KOPT-K1 (cell line): ENCODE measurements around the gene BLVRB.

ENCODE experiments used
- H3K27ac ChIP-seq: fragments of 200-600 bp; sonication (generic); 2 replicates; pipeline ENCODE4 v1.5.1; 2016; ENCODE audit warnings: antibody characterized with exemption, mild to moderate bottlenecking, low read depth, low read length; ENCODE audit not compliant: poor library complexity, severe bottlenecking
- H3K36me3 ChIP-seq: fragments of 200-600 bp; sonication (generic); 2 replicates; pipeline ENCODE4 v1.5.1; 2017; ENCODE audit warnings: antibody characterized with exemption, mild to moderate bottlenecking, low read length, moderate library complexity; ENCODE audit not compliant: insufficient read depth
- H3K9me3 ChIP-seq: fragments of 200-600 bp; sonication (generic); 2 replicates; pipeline ENCODE4 v1.5.1; 2017; ENCODE audit warnings: antibody characterized with exemption, low read length, mild to moderate bottlenecking; ENCODE audit not compliant: insufficient read depth, poor library complexity, severe bottlenecking

The BLVRB gene

GRCh38 chr19:40465557-40466218 is at the start of gene BLVRB:
Gene BLVRB, minus strand, starts transcription at chr19:40465745. Its CDS starts 57 bp downstream, at chr19:40465688.
- H3K9me3 ChIP-seq = no peaks in the 10 kb centered on the region
- H3K27ac ChIP-seq = peak within 1 kb of the TSS; percentile 26
- H3K36me3 ChIP-seq = no peaks in the 10 kb centered on the region

GRCh38 chr19:40513741-40514315 is 48.3 kb upstream of the BLVRB start:
- Histone ChIP-seq H3K9me3 (no peaks in the 10 kb centered on the region), H3K36me3 (no peaks in the 10 kb centered on the region), H3K27ac (no peak overlapping the region)

GRCh38 chr19:40513345-40513678 is 47.8 kb upstream of the BLVRB start:
- Histone ChIP-seq H3K36me3 (no peaks in the 10 kb centered on the region), H3K27ac (no peak overlapping the region), H3K9me3 (no peaks in the 10 kb centered on the region)

- Histone ChIP-seq H3K27ac (no peak overlapping the region), H3K36me3 (no peaks in the 10 kb centered on the region), H3K9me3 (no peaks in the 10 kb centered on the region)
Measured at GRCh38 chr19:40512473-40513344, 47.2 kb upstream of the BLVRB start.

- H3K36me3 ChIP-seq = no peaks in the 10 kb centered on the region
- no peak overlapping the region for H3K27ac ChIP-seq
- no peaks in the 10 kb centered on the region for H3K9me3 ChIP-seq
Measured at GRCh38 chr19:40512110-40512472, 46.5 kb upstream of the BLVRB start.

GRCh38 chr19:40511487-40511886 is 45.9 kb upstream of the BLVRB start:
- no peaks in the 10 kb centered on the region for H3K36me3 ChIP-seq
- no peak overlapping the region for H3K27ac ChIP-seq
- no peaks in the 10 kb centered on the region for H3K9me3 ChIP-seq

- Histone ChIP-seq H3K27ac (no peak overlapping the region), H3K9me3 (no peaks in the 10 kb centered on the region), H3K36me3 (no peaks in the 10 kb centered on the region)
Measured at GRCh38 chr19:40510526-40511115, 45.1 kb upstream of the BLVRB start.

GRCh38 chr19:40508739-40509260 is 43.3 kb upstream of the BLVRB start:
- Histone ChIP-seq H3K9me3 (no peaks in the 10 kb centered on the region), H3K27ac (no peak overlapping the region), H3K36me3 (no peaks in the 10 kb centered on the region)

- Histone ChIP-seq H3K36me3 (no peaks in the 10 kb centered on the region), H3K9me3 (no peaks in the 10 kb centered on the region), H3K27ac (no peak overlapping the region)
Measured at GRCh38 chr19:40507892-40508291, 42.3 kb upstream of the BLVRB start.

GRCh38 chr19:40506099-40506498 is 40.6 kb upstream of the BLVRB start:
- Histone ChIP-seq H3K36me3 (no peaks in the 10 kb centered on the region), H3K9me3 (no peaks in the 10 kb centered on the region), H3K27ac (no peak overlapping the region)

GRCh38 chr19:40503320-40503695 is 37.8 kb upstream of the BLVRB start:
- H3K9me3 ChIP-seq = no peaks in the 10 kb centered on the region
- H3K27ac ChIP-seq = no peak overlapping the region
- H3K36me3 ChIP-seq = no peaks in the 10 kb centered on the region

GRCh38 chr19:40502647-40503319 is 37.2 kb upstream of the BLVRB start:
- no peak overlapping the region for H3K27ac ChIP-seq
- H3K36me3 ChIP-seq = no peaks in the 10 kb centered on the region
- H3K9me3 ChIP-seq = no peaks in the 10 kb centered on the region

GRCh38 chr19:40502081-40502480 is 36.5 kb upstream of the BLVRB start:
- H3K36me3 ChIP-seq = no peaks in the 10 kb centered on the region
- no peak overlapping the region for H3K27ac ChIP-seq
- H3K9me3 ChIP-seq = no peaks in the 10 kb centered on the region

GRCh38 chr19:40501599-40501998 is 36.1 kb upstream of the BLVRB start:
- Histone ChIP-seq H3K27ac (no peak overlapping the region), H3K9me3 (no peaks in the 10 kb centered on the region), H3K36me3 (no peaks in the 10 kb centered on the region)
